ENCODE results near the gene PCSK7.
"Not testable (repeated sequence)": the region's sequence is repeated elsewhere in the genome, so short reads cannot be mapped to it uniquely, and the experiment has no call there.

PCSK7 gene

GRCh38 chr11:117231842-117232091 is at the start of gene PCSK7:
Gene PCSK7, minus strand, starts transcription at chr11:117232073. Its CDS starts 2,229 bp downstream, at chr11:117229844.
- DNase-seq: peak; percentile 93

GRCh38 chr11:117281159-117281558 is 49.3 kb upstream of the PCSK7 start:
- no peak for DNase-seq

- no peak for DNase-seq
Measured at GRCh38 chr11:117279711-117280376, 48.0 kb upstream of the PCSK7 start.

- no peak for DNase-seq
Measured at GRCh38 chr11:117278347-117278746, 46.5 kb upstream of the PCSK7 start.

- DNase-seq: no peak
Measured at GRCh38 chr11:117273550-117274289, 41.8 kb upstream of the PCSK7 start.

GRCh38 chr11:117272175-117272574 is 40.3 kb upstream of the PCSK7 start:
- DNase-seq: not testable (repeated sequence)

- no peak for DNase-seq
Measured at GRCh38 chr11:117271208-117271607, 39.3 kb upstream of the PCSK7 start.

- no peak for DNase-seq
Measured at GRCh38 chr11:117269856-117270255, 38.0 kb upstream of the PCSK7 start.

GRCh38 chr11:117265745-117266144 is 33.9 kb upstream of the PCSK7 start:
- DNase-seq: no peak

- DNase-seq: not testable (repeated sequence)
Measured at GRCh38 chr11:117264624-117265323, 32.9 kb upstream of the PCSK7 start.

GRCh38 chr11:117259417-117259816 is 27.5 kb upstream of the PCSK7 start:
- no peak for DNase-seq

- no peak for DNase-seq
Measured at GRCh38 chr11:117258576-117258975, 26.7 kb upstream of the PCSK7 start.

GRCh38 chr11:117256573-117256972 is 24.7 kb upstream of the PCSK7 start:
- DNase-seq: no peak

GRCh38 chr11:117255966-117256365 is 24.1 kb upstream of the PCSK7 start:
- no peak for DNase-seq

- DNase-seq: no peak
Measured at GRCh38 chr11:117251506-117251905, 19.6 kb upstream of the PCSK7 start.

- no peak for DNase-seq
Measured at GRCh38 chr11:117249571-117249970, 17.7 kb upstream of the PCSK7 start.

GRCh38 chr11:117248341-117248740 is 16.5 kb upstream of the PCSK7 start:
- DNase-seq: no peak

GRCh38 chr11:117239295-117239694 is 7.4 kb upstream of the PCSK7 start:
- no peak for DNase-seq

- no peak for DNase-seq
Measured at GRCh38 chr11:117238221-117238620, 6.3 kb upstream of the PCSK7 start.

- peak; percentile 70 for DNase-seq
Measured at GRCh38 chr11:117232911-117233409, 1.1 kb upstream of the PCSK7 start.

GRCh38 chr11:117232092-117232878 is 412 bp upstream of the PCSK7 start, which contains the start of gene RNF214:
Gene RNF214, plus strand, starts transcription at chr11:117232671. Its CDS starts 1,602 bp downstream, at chr11:117234273.
- DNase-seq: peak; percentile 99

- DNase-seq: no peak
Measured at GRCh38 chr11:117230999-117231841, 653 bp downstream of the PCSK7 start.

Measured in 8988T (cell line).